Measurements from ENCODE around the gene LRRC1.

LRRC1 gene

DNA sequence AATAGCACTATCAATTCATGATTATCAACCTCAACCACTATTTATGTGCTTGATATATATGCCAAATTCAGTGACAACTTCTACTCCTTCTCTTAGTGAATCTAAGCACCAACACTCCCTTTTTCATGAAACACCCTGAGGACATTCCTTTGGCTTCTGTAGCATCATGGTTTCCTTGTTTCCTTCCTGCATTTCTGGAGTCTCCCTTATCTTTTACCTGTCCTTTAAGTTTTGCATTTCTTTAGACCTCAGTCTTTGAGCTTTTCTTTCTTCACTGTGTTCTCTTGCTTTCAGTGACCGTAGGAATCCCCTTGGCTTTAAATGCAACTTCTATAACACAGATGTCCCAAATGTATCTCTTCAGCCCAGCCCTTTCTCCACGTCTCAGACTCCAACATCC lies 172.6 kb downstream of the LRRC1 start:
- ATAC-seq, result no peak
- TF ChIP-seq OSR1 (CRISPR knock-in tag; IDR thresholded peaks at IDR 0.05) (no peak), ISL1 (CRISPR knock-in tag; IDR thresholded peaks at IDR 0.05) (no peak), SNAI2 (CRISPR knock-in tag; IDR thresholded peaks at IDR 0.05) (no peak), CSDC2 (CRISPR knock-in tag; IDR thresholded peaks at IDR 0.05) (no peak)
- TF ChIP-seq, protein P1, sequence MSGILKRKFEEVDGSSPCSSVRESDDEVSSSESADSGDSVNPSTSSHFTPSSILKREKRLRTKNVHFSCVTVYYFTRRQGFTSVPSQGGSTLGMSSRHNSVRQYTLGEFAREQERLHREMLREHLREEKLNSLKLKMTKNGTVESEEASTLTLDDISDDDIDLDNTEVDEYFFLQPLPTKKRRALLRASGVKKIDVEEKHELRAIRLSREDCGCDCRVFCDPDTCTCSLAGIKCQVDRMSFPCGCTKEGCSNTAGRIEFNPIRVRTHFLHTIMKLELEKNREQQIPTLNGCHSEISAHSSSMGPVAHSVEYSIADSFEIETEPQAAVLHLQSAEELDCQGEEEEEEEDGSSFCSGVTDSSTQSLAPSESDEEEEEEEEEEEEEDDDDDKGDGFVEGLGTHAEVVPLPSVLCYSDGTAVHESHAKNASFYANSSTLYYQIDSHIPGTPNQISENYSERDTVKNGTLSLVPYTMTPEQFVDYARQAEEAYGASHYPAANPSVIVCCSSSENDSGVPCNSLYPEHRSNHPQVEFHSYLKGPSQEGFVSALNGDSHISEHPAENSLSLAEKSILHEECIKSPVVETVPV (CRISPR knock-in tag; IDR thresholded peaks at IDR 0.05), result no peak
- TF ChIP-seq, protein P2, sequence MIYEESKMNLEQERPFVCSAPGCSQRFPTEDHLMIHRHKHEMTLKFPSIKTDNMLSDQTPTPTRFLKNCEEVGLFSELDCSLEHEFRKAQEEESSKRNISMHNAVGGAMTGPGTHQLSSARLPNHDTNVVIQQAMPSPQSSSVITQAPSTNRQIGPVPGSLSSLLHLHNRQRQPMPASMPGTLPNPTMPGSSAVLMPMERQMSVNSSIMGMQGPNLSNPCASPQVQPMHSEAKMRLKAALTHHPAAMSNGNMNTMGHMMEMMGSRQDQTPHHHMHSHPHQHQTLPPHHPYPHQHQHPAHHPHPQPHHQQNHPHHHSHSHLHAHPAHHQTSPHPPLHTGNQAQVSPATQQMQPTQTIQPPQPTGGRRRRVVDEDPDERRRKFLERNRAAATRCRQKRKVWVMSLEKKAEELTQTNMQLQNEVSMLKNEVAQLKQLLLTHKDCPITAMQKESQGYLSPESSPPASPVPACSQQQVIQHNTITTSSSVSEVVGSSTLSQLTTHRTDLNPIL (CRISPR knock-in tag; IDR thresholded peaks at IDR 0.05; ENCODE audit: low read depth), result no peak
- TF ChIP-seq, protein P3, sequence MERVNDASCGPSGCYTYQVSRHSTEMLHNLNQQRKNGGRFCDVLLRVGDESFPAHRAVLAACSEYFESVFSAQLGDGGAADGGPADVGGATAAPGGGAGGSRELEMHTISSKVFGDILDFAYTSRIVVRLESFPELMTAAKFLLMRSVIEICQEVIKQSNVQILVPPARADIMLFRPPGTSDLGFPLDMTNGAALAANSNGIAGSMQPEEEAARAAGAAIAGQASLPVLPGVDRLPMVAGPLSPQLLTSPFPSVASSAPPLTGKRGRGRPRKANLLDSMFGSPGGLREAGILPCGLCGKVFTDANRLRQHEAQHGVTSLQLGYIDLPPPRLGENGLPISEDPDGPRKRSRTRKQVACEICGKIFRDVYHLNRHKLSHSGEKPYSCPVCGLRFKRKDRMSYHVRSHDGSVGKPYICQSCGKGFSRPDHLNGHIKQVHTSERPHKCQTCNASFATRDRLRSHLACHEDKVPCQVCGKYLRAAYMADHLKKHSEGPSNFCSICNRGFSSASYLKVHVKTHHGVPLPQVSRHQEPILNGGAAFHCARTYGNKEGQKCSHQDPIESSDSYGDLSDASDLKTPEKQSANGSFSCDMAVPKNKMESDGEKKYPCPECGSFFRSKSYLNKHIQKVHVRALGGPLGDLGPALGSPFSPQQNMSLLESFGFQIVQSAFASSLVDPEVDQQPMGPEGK (CRISPR knock-in tag; IDR thresholded peaks at IDR 0.05; ENCODE audit: borderline replicate concordance), result no peak
- TF ChIP-seq, protein P4, sequence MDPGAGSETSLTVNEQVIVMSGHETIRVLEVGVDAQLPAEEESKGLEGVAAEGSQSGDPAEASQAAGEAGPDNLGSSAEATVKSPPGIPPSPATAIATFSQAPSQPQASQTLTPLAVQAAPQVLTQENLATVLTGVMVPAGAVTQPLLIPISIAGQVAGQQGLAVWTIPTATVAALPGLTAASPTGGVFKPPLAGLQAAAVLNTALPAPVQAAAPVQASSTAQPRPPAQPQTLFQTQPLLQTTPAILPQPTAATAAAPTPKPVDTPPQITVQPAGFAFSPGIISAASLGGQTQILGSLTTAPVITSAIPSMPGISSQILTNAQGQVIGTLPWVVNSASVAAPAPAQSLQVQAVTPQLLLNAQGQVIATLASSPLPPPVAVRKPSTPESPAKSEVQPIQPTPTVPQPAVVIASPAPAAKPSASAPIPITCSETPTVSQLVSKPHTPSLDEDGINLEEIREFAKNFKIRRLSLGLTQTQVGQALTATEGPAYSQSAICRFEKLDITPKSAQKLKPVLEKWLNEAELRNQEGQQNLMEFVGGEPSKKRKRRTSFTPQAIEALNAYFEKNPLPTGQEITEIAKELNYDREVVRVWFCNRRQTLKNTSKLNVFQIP (CRISPR knock-in tag; IDR thresholded peaks at IDR 0.05; ENCODE audit: borderline replicate concordance, low read depth), result no peak
